SU-DHL-6 (cell line): ENCODE results near the gene THAP10.

Experiments
- CTCF ChIP-seq: fragments of 200-600 bp; sonication (generic); IDR thresholded peaks from one replicate; pipeline ENCODE4 v1.5.1; 2017; ENCODE audit warnings: antibody characterized with exemption, mild to moderate bottlenecking, low read length, moderate library complexity; ENCODE audit not compliant: insufficient read depth, poor library complexity, severe bottlenecking
- EZH2phosphoT487 ChIP-seq: fragments of 200-600 bp; sonication (generic), shearing (Covaris generic); conservative IDR thresholded peaks from 2 replicates; pipeline ENCODE4 v1.6.1; 2018; ENCODE audit warnings: mild to moderate bottlenecking, antibody characterized with exemption, low read length, moderate library complexity, mixed read lengths

- no peak for TF ChIP-seq CTCF
- TF ChIP-seq EZH2phosphoT487, result no peak
Measured at GRCh38 chr15:70835415-70835814, 56.8 kb downstream of the THAP10 start.
